GM12891 (cell line): ENCODE data around the gene INPPL1.

Experiments used
- PAX5 ChIP-seq: IDR thresholded peaks from 2 replicates; pipeline ENCODE4 v1.6.1; 2011; ENCODE audit warnings: low read length, moderate library complexity, mild to moderate bottlenecking; ENCODE audit not compliant: insufficient read depth, severe bottlenecking
- POLR2A ChIP-seq: IDR thresholded peaks from 2 replicates; pipeline ENCODE4 v1.6.1; 2011; ENCODE audit warnings: low read depth, low read length, control low read depth
- POLR2AphosphoS5 ChIP-seq: IDR thresholded peaks from 2 replicates; pipeline ENCODE4 v1.6.1; 2011; ENCODE audit warnings: low read depth, low read length, control low read depth
- SPI1 ChIP-seq: IDR thresholded peaks from 2 replicates; pipeline ENCODE4 v1.6.1; 2011; ENCODE audit warnings: low read depth, low read length, control low read depth
- TAF1 ChIP-seq: IDR thresholded peaks from 2 replicates; pipeline ENCODE4 v1.6.1; 2011; ENCODE audit warnings: low read depth, low read length, control low read depth

DNA sequence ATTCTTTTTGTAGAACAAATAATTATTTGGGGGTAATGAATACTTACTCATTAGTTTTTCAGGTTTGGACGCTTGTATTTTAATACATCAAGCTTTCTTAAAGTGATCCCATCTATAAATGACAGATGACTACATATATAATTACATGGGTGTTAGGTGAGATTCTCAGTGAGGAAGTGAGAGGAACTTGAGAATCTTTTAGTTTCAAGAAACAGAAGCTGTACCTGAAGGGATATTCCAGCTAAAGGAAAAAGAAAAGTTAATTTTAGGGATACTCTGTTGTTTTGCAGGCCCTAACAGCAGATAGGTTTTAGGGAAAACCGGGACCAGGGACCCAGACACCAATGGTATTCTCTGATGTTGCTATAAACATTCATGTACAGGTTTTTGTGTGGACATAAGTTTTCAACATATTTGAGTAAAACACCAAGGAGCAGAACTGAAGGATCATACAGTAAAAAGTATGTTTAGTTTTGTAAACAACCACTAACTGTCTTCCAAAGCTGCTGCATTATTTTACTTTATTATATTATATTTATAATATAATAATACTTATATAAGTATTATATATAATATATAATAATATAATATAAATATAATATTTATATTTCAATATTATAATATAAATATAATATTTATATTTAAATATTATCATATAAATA is 43.5 kb downstream of the INPPL1 start:
- TF ChIP-seq POLR2AphosphoS5, result no peak
- TF ChIP-seq POLR2A, result no peak
- TF ChIP-seq PAX5, result no peak
- TF ChIP-seq SPI1, result peak; percentile 90
- no peak for TF ChIP-seq TAF1
